Measurements from ENCODE around the gene HTR4.

Gene HTR4

GRCh38 chr5:148685520-148686134, 31.3 kb upstream of the HTR4 start:
- CTCF ChIA-PET: no interaction called here
- POLR2A ChIA-PET: no interaction called here
- no peak for DNase-seq (ENCODE audit: extremely low spot score)

GRCh38 chr5:148684528-148684927, 30.2 kb upstream of the HTR4 start:
- DNase-seq (ENCODE audit: extremely low spot score): no peak
- TF ChIP-seq FOXA1 (IDR thresholded peaks at IDR 0.05) (no peak), ARNT (IDR thresholded peaks at IDR 0.05) (no peak), FOXK2 (IDR thresholded peaks at IDR 0.05) (no peak), SUZ12 (IDR thresholded peaks at IDR 0.05) (no peak), BHLHE40 (IDR thresholded peaks at IDR 0.05; ENCODE audit: borderline replicate concordance) (no peak), HDGF (IDR thresholded peaks at IDR 0.05; ENCODE audit: borderline replicate concordance) (no peak), L3MBTL2 (conservative IDR thresholded peaks at IDR 0.05) (no peak), NFRKB (IDR thresholded peaks at IDR 0.05) (no peak), ELF4 (IDR thresholded peaks at IDR 0.05) (no peak), PKNOX1 (IDR thresholded peaks at IDR 0.05) (no peak), SP1 (IDR thresholded peaks at IDR 0.05) (no peak), ZNF384 (IDR thresholded peaks at IDR 0.05) (no peak), TARDBP (IDR thresholded peaks at IDR 0.05) (no peak), FOXM1 (IDR thresholded peaks at IDR 0.05; ENCODE audit: borderline replicate concordance) (no peak), LEF1 (IDR thresholded peaks at IDR 0.05; ENCODE audit: borderline replicate concordance) (no peak), CTBP1 (IDR thresholded peaks at IDR 0.05; ENCODE audit: borderline replicate concordance) (no peak)
- ChIA-PET POLR2A (no interaction called here), CTCF (no interaction called here)

More at GRCh38 chr5:148685520-148686134, 31.3 kb upstream of the HTR4 start:
- TF ChIP-seq FOXA1 (IDR thresholded peaks at IDR 0.05) (no peak), SP1 (IDR thresholded peaks at IDR 0.05) (no peak), ARNT (IDR thresholded peaks at IDR 0.05) (no peak), PKNOX1 (IDR thresholded peaks at IDR 0.05) (no peak), NFRKB (IDR thresholded peaks at IDR 0.05) (no peak), ZNF384 (IDR thresholded peaks at IDR 0.05) (no peak), BHLHE40 (IDR thresholded peaks at IDR 0.05; ENCODE audit: borderline replicate concordance) (no peak), FOXK2 (IDR thresholded peaks at IDR 0.05) (no peak), TARDBP (IDR thresholded peaks at IDR 0.05) (no peak), ELF4 (IDR thresholded peaks at IDR 0.05) (no peak), L3MBTL2 (conservative IDR thresholded peaks at IDR 0.05) (no peak), HDGF (IDR thresholded peaks at IDR 0.05; ENCODE audit: borderline replicate concordance) (no peak), FOXM1 (IDR thresholded peaks at IDR 0.05; ENCODE audit: borderline replicate concordance) (no peak)

- no peak for DNase-seq (ENCODE audit: extremely low spot score)
- ChIA-PET POLR2A (no interaction called here), CTCF (no interaction called here)
- TF ChIP-seq CTBP1 (IDR thresholded peaks at IDR 0.05; ENCODE audit: borderline replicate concordance) (no peak), ELF4 (IDR thresholded peaks at IDR 0.05) (no peak), BHLHE40 (IDR thresholded peaks at IDR 0.05; ENCODE audit: borderline replicate concordance) (no peak), NFRKB (IDR thresholded peaks at IDR 0.05) (no peak)
These were observed 29.3 kb upstream of the HTR4 start for GRCh38 chr5:148683651-148684050.

DNA sequence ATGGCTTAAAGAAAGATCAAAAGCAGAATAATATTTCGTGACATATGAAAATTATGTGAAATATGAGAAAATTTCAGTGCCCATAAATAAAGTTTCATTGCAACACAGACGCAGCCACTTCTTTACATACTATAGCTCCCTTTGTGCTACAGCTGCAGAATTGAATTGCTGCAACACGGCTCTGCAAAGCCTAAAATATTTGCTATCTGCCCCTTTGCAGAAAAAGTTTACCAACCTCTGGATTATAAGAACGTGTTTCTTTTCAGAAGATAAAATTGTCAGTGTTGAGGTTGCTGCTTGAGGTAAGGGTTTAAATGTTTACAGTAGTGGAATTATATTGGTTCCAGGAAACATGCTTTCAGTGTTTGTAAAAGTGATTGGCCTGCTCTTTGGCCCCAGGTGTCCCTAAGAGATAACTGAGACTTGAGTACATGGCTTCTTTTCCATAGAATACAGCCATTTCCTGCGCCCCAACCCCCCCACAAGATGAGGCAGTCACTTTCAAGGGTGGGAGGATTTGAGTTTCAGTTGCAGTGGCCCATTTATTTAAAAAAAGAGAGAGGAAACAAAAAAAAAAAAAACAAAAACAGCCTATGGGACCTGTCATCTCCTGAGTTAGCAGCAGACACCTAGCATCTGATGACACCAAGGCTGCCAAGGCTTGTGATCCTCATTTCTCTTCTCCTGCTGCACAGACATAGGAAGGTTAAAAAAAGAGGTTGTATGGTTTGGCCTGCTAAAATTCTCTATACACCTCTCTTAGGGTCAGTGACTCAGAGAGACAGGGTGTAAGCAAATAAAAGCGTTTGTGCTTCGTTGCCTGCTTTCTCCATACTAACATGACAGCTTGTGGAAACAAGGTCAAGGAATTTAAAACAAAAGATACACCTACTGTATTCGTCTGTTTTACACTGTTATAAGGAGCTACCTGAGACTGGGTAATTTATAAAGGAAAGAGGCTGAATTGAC, 28.0 kb upstream of the HTR4 start:
- no peak for DNase-seq (ENCODE audit: extremely low spot score)
- ChIA-PET CTCF (no interaction called here), POLR2A (no interaction called here)

More for the DNA sequence above, 28.0 kb upstream of the HTR4 start:
- TF ChIP-seq PKNOX1 (IDR thresholded peaks at IDR 0.05) (no peak), FOXA1 (IDR thresholded peaks at IDR 0.05) (no peak), BHLHE40 (IDR thresholded peaks at IDR 0.05; ENCODE audit: borderline replicate concordance) (no peak), CTBP1 (IDR thresholded peaks at IDR 0.05; ENCODE audit: borderline replicate concordance) (no peak), NFRKB (IDR thresholded peaks at IDR 0.05) (no peak), ZNF384 (IDR thresholded peaks at IDR 0.05) (no peak), TARDBP (IDR thresholded peaks at IDR 0.05) (no peak), L3MBTL2 (conservative IDR thresholded peaks at IDR 0.05) (no peak), FOXM1 (IDR thresholded peaks at IDR 0.05; ENCODE audit: borderline replicate concordance) (no peak), SUZ12 (IDR thresholded peaks at IDR 0.05) (no peak), ARNT (IDR thresholded peaks at IDR 0.05) (no peak), ELF4 (IDR thresholded peaks at IDR 0.05) (no peak), HDGF (IDR thresholded peaks at IDR 0.05; ENCODE audit: borderline replicate concordance) (no peak), SP1 (IDR thresholded peaks at IDR 0.05) (no peak), FOXK2 (IDR thresholded peaks at IDR 0.05) (no peak), LEF1 (IDR thresholded peaks at IDR 0.05; ENCODE audit: borderline replicate concordance) (no peak)

Data from HEK293T (cell line).